ENCODE data around the gene AKNA.

The AKNA gene

GRCh38 chr9:114383521-114384231 lies 4.1 kb downstream of the AKNA start:
- Histone ChIP-seq H3K27me3 (ENCODE audit: insufficient read depth, low read length) (no peaks in the 10 kb centered on the region), H3K4me1 (ENCODE audit: insufficient read depth, low read length, severe bottlenecking) (peaks cover 58% of the 10 kb centered on the region), H3K4me2 (ENCODE audit: low read length) (peak overlapping the region; percentile 60), H3K79me2 (ENCODE audit: insufficient read depth, low read length) (peaks cover 34% of the 10 kb centered on the region), H3F3A (ENCODE audit: insufficient read depth, low read length) (peaks cover 6% of the 10 kb centered on the region; the same call in 1 of the 2 replicates), H3K9me2 (ENCODE audit: low read depth, low read length) (no peaks in the 10 kb centered on the region), H3K9me3 (ENCODE audit: low read length) (no peaks in the 10 kb centered on the region), H3K36me3 (ENCODE audit: insufficient read depth, low read length) (peaks cover 32% of the 10 kb centered on the region), H4K20me1 (ENCODE audit: insufficient read depth, low read length) (no peaks in the 10 kb centered on the region), H3K9ac (ENCODE audit: low read length) (peak overlapping the region; percentile 56), H3K4me3 (ENCODE audit: low read depth, low read length, poor library complexity, severe bottlenecking) (peak overlapping the region; percentile 41), H2AFZ (ENCODE audit: low read length) (no peak overlapping the region), H3K27ac (ENCODE audit: low read depth, low read length, poor library complexity, severe bottlenecking) (peak overlapping the region; percentile 99)
- TF ChIP-seq CTCF (IDR thresholded peaks at IDR 0.05; ENCODE audit: low read length) (no peak), EZH2 (IDR thresholded peaks at IDR 0.05; ENCODE audit: borderline replicate concordance, low read length) (no peak)

- TF ChIP-seq CTCF (IDR thresholded peaks at IDR 0.05; ENCODE audit: low read length), result no peak; the same call in 1 of the 2 replicates
- no peak for TF ChIP-seq EZH2 (IDR thresholded peaks at IDR 0.05; ENCODE audit: borderline replicate concordance, low read length)
- Histone ChIP-seq H3K4me1 (ENCODE audit: insufficient read depth, low read length, severe bottlenecking) (peaks cover 50% of the 10 kb centered on the region), H3K4me3 (ENCODE audit: low read depth, low read length, poor library complexity, severe bottlenecking) (peak overlapping the region; percentile 41), H3K4me2 (ENCODE audit: low read length) (peak overlapping the region; percentile 60), H3K9me2 (ENCODE audit: low read depth, low read length) (no peaks in the 10 kb centered on the region), H3F3A (ENCODE audit: insufficient read depth, low read length) (peaks cover 6% of the 10 kb centered on the region; the same call in 1 of the 2 replicates), H3K9me3 (ENCODE audit: low read length) (no peaks in the 10 kb centered on the region), H2AFZ (ENCODE audit: low read length) (no peak overlapping the region), H3K36me3 (ENCODE audit: insufficient read depth, low read length) (peaks cover 39% of the 10 kb centered on the region), H3K9ac (ENCODE audit: low read length) (peak overlapping the region; percentile 56), H3K79me2 (ENCODE audit: insufficient read depth, low read length) (peaks cover 34% of the 10 kb centered on the region), H3K27ac (ENCODE audit: low read depth, low read length, poor library complexity, severe bottlenecking) (peak overlapping the region; percentile 99), H4K20me1 (ENCODE audit: insufficient read depth, low read length) (no peaks in the 10 kb centered on the region), H3K27me3 (ENCODE audit: insufficient read depth, low read length) (no peaks in the 10 kb centered on the region)
These were observed 4.9 kb downstream of the AKNA start for GRCh38 chr9:114382699-114383520.

- H3K27me3 ChIP-seq (ENCODE audit: insufficient read depth, low read length), result no peaks in the 10 kb centered on the region
- no peak overlapping the region for H2AFZ ChIP-seq (ENCODE audit: low read length)
- peaks cover 4% of the 10 kb centered on the region; the same call in 1 of the 2 replicates for H3F3A ChIP-seq (ENCODE audit: insufficient read depth, low read length)
- peaks cover 39% of the 10 kb centered on the region for H3K4me1 ChIP-seq (ENCODE audit: insufficient read depth, low read length, severe bottlenecking)
- H3K27ac ChIP-seq (ENCODE audit: low read depth, low read length, poor library complexity, severe bottlenecking), result no peak overlapping the region
- TF ChIP-seq CTCF (IDR thresholded peaks at IDR 0.05; ENCODE audit: low read length), result peak; percentile 16; the same call in 1 of the 2 replicates
- no peak for TF ChIP-seq EZH2 (IDR thresholded peaks at IDR 0.05; ENCODE audit: borderline replicate concordance, low read length)
- H3K4me3 ChIP-seq (ENCODE audit: low read depth, low read length, poor library complexity, severe bottlenecking), result no peak overlapping the region
- no peaks in the 10 kb centered on the region for H3K9me3 ChIP-seq (ENCODE audit: low read length)
- H3K9me2 ChIP-seq (ENCODE audit: low read depth, low read length), result no peaks in the 10 kb centered on the region
- no peak overlapping the region for H3K4me2 ChIP-seq (ENCODE audit: low read length)
- no peaks in the 10 kb centered on the region for H4K20me1 ChIP-seq (ENCODE audit: insufficient read depth, low read length)
- no peak overlapping the region for H3K9ac ChIP-seq (ENCODE audit: low read length)
- H3K36me3 ChIP-seq (ENCODE audit: insufficient read depth, low read length), result peaks cover 58% of the 10 kb centered on the region
- H3K79me2 ChIP-seq (ENCODE audit: insufficient read depth, low read length), result peaks cover 13% of the 10 kb centered on the region
These were observed 8.9 kb downstream of the AKNA start for GRCh38 chr9:114378883-114379282.

Measured in OCI-LY1 (cell line).